Endothelial cell of coronary artery (primary cell): ENCODE data around the gene ALKBH2. TPM values are rescaled to one million over a fixed set of nuclear protein-coding genes. Genes with fewer than 3 reads are reported as not detected.

Source experiments
- total RNA-seq: library from RNA; depleted of rRNA; stranded (reverse); fragments of >200 nt; gene quantifications from 2 replicates; pipeline ENCODE4 v1.2.3, GENCODE V29; 2014

The ALKBH2 gene
- 13.8 and 14.3 TPM in 2 replicates for total RNA-seq

GRCh38 chr12:109093022-109093918 lies at the start of gene ALKBH2:
Gene ALKBH2 (minus strand): TSS chr12:109093472. CDS start chr12:109092786, 686 bp downstream.

DNA sequence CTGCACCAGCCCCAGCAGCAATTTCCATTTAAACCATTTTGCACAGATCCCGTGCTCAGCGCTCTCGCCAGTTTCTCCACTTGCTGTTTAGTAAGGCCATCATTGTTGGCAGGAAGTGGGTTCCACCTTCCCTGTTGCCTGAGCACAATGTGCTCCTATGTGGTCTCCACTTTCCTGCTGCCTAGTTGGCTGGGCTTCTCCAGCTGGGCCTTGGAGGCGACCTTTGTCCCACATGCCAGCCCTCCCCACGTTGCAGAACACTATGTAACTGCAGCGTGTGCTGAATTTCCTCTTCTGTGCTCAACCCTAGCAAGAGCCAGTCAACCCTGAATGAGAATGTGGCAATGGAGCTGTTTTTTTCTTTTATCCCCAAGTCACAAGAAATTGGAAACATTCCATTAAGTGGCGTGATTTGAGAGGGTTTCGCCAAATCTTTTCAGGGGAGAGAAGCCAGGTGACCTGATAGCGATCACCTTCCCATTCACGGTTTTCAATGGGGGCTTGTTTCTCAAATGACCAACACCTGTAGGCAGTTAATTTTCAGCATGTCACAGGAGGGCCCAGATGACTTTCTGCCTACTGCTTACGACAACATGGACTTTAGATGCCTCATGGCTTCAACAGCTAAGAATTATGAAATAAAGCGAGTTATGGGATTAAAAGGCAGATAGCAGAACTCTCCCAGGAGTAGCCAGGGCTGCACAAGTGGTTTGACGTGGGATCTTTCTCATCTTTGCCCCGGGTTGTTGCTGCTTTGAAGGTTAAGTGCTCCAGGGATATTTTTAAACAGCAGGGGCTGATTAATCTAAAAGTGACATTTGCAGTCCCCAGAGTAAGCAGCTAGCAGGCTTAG lies 22.7 kb upstream of the ALKBH2 start, which contains the start of gene ACACB:
ACACB (plus strand) TSS at position 830 of the 853 bp plus-strand sequence. CDS start 22,819 bp downstream, outside the sequence.

DNA sequence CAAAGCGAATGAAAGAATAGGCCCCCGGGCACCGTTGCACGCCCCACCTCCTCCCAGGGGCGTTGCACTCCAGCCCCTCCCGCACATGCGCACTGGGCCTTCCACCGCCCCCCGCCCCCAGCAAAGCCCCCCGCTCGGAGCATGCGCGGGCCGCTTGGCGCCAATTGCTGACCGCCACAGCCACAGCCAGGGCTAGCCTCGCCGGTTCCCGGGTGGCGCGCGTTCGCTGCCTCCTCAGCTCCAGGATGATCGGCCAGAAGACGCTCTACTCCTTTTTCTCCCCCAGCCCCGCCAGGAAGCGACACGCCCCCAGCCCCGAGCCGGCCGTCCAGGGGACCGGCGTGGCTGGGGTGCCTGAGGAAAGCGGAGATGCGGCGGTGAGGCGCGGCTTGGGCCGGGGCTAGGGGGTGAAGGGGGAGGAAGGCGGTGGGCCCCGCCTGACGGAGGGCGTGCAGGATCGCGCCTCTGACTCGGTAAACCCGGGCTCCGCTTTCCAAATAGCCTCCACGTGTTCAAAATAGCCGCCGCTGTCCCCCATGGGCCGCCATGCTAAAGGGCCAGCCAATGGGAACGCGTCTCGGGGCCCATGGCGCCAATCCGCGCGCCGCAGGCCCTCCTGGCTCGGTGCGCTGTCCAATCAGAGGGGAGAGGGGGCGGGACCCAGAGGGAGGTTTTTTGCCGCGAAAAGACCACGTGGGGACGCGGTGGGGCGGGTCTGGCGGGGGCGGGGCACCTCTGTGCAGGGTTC lies 4.3 kb upstream of the ALKBH2 start, which contains the start of gene UNG:
UNG (plus strand) TSS at position 163 of the 748 bp plus-strand sequence; CDS start at position 246, 83 bp downstream.

DNA sequence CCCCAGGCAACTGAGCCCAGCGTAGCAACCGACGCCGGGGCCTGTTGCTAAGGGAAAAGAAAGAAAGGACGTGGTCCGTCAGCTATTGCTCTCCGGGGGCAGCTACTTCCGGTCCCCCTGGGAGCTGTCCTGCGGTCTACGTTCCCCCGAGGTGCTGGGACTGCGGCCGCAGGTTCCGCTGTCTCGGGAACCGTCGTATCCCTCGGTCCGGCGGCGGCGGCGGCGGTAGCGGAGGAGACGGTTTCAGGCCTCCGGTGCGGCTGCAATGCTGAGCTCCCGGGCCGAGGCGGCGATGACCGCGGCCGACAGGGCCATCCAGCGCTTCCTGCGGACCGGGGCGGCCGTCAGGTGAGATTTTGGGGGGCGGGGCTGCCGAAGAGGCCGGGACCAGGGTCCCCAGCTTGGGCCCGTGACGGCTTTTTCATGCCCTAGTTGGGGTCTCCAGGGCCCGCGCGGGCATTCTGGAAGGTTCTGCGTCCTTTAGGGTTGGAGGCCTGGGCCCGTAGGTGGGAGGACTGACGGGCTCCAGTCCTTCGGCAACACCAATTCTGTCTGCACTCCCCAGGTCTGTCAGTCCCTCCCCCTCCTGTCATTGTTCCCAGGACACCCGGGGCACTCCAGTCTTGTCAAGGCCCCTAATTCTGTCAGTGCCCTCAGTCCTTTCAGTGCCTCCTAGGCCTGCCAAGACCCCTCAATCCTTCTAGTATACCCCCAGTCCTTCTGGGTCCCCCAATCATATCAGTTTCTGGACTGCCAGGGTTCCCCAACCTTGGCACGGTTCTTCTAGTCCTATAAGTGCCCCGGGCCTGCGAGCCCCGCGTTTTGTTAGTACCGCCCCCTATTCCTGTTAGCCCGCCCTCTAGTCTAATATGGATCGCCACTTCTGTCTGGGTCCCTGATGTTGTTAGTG lies 40.6 kb downstream of the ALKBH2 start, which contains the start of gene USP30:
USP30 (plus strand) TSS at position 163 of the 910 bp plus-strand sequence; CDS start at position 266, 103 bp downstream.

Other genes starting within 250 kb of the ALKBH2 start
- gene SSH1, start 235.9 kb downstream of the ALKBH2 start, total RNA-seq, result 9.3 and 19.8 TPM in 2 replicates
- not detected in 2 replicates for gene DAO, start 213.4 kb downstream of the ALKBH2 start, total RNA-seq
- not detected in 2 replicates for gene SVOP, start 72.4 kb downstream of the ALKBH2 start, total RNA-seq
- 4.3 and 5.2 TPM in 2 replicates for gene USP30, start 40.9 kb downstream of the ALKBH2 start, total RNA-seq
- gene UNG, start 4.1 kb upstream of the ALKBH2 start, total RNA-seq, result 23.9 and 24.7 TPM in 2 replicates
- 0.66 and 1.3 TPM in 2 replicates for gene ACACB, start 23.1 kb upstream of the ALKBH2 start, total RNA-seq
- not detected in 2 replicates for gene FOXN4, start 215.8 kb upstream of the ALKBH2 start, total RNA-seq